ENCODE data around the gene NGF.
A peak's percentile ranks its signal among the peaks of the same experiment; 100 is the strongest.

Gene NGF

DNA sequence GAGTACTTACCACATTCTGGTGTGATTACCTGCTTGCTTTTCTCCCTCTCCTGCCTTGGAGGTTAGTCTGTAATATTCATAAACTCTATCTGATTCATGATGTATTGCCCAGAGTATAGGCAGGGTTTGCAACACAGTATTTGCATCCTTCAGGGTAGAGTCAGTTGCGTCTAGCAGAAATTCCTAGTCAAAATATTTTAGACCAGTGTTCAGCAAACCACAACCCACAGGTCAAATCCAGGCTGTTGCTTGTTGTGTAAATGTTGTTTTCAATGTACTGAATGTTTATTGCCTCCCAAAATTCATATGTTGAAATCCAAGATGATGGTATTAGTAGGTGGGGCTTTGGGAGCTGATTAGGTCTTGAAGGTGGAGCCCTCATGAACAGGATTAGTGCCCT lies 82.9 kb downstream of the NGF start:
- no peak for TF ChIP-seq GATA2 (IDR thresholded peaks at IDR 0.05; ENCODE audit: low read depth, low read length)
- TF ChIP-seq GATA3 (IDR thresholded peaks at IDR 0.05; ENCODE audit: low read depth, low read length), result no peak

DNA sequence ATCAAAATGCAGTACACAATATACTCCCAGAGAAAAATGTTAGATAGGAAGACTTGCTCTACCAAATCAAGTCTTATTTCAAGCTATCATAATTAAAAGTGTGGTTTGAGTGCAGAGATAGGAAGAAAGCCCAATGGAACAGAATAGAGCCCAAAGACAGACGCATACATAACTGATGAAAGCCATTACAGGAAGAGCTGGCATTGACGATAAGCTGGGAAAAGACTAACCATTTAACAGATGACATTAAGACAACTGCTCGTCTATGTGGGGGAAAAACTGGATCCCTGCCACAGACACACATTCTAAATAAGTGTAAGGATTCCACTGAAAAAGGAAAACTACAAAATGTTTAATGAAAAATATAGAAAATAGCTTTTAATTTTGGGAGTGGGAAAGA lies 85.5 kb downstream of the NGF start:
- TF ChIP-seq GATA2 (IDR thresholded peaks at IDR 0.05; ENCODE audit: low read depth, low read length), result peak; percentile 70; the same call in 1 of the 2 replicates
- TF ChIP-seq GATA3 (IDR thresholded peaks at IDR 0.05; ENCODE audit: low read depth, low read length), result peak; percentile 55

DNA sequence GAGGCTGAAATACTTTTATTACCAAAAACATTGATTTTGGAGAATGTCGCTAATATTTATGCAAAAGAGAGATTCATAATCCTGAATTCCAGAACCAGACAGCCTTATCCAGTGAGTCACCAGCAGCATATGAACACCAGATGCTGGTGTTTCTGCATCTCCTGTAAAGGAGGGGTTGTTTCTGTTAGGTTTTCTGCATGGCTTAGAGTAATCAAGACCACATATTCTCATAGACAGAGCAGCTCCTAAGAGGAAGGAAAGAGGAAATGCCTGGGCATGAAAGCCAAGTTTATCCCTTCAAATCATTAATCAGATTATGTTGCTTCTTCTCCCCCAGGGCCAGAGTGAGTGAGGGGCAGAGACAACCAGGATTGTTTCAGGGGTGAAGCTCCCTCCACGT lies 86.2 kb downstream of the NGF start:
- TF ChIP-seq GATA3 (IDR thresholded peaks at IDR 0.05; ENCODE audit: low read depth, low read length) (no peak), GATA2 (IDR thresholded peaks at IDR 0.05; ENCODE audit: low read depth, low read length) (no peak)

DNA sequence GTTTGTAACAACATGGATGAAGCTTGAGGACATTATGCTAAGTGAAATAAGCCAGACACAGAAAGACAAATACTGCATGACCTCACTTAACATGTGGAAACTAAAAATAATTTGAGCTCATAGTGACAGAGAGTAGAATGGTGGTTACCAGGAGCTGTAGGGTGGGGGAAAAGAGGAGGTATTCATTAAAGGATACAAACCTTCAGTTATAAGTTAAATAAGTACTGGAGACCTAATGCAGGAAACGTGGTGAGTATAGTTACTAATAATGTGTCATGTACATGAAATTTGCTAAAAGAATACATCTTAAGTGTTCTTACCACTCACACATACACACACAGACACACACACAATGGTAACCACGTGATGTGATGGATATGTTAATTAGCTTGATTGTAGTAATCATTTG lies 86.7 kb downstream of the NGF start:
- TF ChIP-seq GATA2 (IDR thresholded peaks at IDR 0.05; ENCODE audit: low read depth, low read length) (no peak), GATA3 (IDR thresholded peaks at IDR 0.05; ENCODE audit: low read depth, low read length) (no peak)

DNA sequence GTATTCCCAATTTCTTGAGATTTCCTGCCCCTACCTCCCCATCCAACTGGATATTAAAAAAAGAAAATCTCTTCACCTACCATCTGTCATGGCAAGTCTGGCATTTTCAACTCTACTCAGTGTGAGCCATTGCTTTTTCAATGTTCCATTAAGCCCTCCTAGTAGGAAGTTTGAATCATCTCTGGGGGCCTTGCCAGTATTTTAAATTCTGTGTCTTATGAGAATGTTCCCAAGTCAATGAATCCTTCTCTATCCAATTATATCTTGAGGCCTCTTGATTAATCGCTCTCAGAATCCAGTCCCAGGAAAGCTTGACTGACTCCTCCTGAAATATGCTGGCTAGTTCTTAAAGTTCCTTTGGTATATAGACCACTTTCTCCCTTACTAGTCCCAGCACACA lies 91.5 kb downstream of the NGF start:
- TF ChIP-seq GATA3 (IDR thresholded peaks at IDR 0.05; ENCODE audit: low read depth, low read length), result no peak
- TF ChIP-seq GATA2 (IDR thresholded peaks at IDR 0.05; ENCODE audit: low read depth, low read length), result no peak

DNA sequence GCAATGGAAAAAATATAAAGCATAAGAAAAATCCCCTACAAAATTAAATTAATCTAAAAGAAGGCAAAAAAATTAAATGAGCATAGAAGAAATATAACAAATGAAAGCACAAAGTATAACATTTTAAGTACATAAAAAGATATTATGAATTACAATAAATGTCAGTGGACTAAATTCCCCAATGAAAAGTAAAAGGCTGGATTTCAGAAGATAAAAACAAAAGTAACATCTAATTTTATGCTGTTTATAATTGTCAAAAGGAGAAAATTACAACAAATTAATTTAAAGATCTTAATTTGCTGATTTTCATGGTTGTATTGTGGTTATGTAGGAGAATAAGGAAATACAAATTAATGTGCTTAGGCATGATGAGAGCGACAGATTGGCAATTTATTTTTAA lies 92.8 kb downstream of the NGF start:
- no peak for TF ChIP-seq GATA3 (IDR thresholded peaks at IDR 0.05; ENCODE audit: low read depth, low read length)
- no peak for TF ChIP-seq GATA2 (IDR thresholded peaks at IDR 0.05; ENCODE audit: low read depth, low read length)

DNA sequence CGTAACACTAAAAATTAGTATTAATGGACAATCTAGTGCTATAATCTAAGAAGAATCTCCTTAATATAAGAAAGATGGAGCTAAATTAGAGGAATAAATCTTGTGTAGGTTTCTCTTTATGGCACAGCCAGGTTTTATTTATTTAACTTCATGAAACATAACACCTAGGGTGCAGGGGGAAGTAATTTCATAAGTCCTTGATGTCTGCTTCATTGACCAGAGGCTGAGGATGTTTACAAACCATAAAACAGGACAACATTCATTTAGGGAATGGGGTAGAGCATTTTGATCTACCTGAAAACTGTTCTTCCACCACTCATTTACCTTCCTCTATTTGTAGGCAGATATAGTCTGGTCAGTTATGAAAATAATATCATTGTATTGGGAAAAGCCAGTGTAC lies 95.5 kb downstream of the NGF start:
- TF ChIP-seq GATA3 (IDR thresholded peaks at IDR 0.05; ENCODE audit: low read depth, low read length), result no peak
- TF ChIP-seq GATA2 (IDR thresholded peaks at IDR 0.05; ENCODE audit: low read depth, low read length), result no peak

DNA sequence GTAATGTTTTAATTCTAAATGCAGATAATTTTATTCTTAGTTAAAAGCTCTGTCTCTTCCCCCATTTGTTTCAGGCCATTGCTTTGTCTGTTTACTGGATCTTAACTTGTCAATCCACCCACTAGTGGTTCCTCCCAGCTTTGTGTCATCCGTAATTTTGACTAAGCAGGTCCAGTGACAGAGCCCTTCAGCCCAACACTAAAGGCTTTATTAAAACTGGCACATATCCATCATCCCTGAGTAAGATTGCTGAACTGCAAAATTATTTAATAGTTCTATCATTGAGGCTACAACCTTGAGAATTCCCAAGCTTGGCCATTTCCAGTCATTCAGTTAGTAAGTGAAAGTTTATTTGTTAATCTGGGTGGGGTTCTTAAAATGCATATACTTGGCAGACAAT lies 96.7 kb downstream of the NGF start:
- TF ChIP-seq GATA2 (IDR thresholded peaks at IDR 0.05; ENCODE audit: low read depth, low read length) (no peak), GATA3 (IDR thresholded peaks at IDR 0.05; ENCODE audit: low read depth, low read length) (no peak)

DNA sequence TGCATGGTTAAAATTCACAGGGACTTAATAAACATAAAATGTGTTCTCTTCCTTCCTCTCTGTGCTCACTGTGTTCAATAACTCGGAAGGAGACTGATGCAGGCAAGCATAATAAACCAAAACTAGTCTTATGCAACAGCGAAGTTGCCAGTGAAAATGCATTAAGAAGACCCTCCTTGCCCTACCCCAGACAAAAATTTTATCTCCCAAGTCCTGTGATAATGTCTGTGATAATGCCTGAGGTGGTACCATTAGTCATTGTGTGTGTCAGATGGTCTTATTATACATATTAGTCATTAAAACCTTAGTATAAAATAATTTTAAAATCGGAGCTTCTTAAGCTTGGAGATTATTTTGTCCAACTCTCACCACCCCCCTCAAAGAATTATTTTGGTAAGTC lies 97.8 kb downstream of the NGF start:
- TF ChIP-seq GATA2 (IDR thresholded peaks at IDR 0.05; ENCODE audit: low read depth, low read length) (no peak), GATA3 (IDR thresholded peaks at IDR 0.05; ENCODE audit: low read depth, low read length) (no peak)

DNA sequence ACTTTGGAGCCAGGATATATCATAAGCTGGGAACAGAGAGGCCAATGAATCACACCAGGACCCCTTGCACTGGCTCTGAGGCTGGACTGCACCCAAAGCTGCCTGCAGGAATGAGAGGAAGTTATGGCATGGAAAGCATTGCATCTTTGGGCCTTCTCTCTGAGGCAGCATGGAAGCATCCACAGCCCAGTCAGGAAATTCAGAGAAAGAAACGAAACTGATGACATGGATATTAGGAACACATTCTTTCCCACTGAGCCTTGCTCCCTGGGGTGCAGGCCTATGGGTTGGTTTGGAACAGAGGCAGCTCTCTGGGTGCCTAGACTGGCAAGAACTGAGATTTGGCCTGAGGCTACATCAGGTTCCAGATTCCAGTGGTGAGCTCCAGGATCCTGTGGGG lies 98.6 kb downstream of the NGF start:
- no peak for TF ChIP-seq GATA2 (IDR thresholded peaks at IDR 0.05; ENCODE audit: low read depth, low read length)
- no peak for TF ChIP-seq GATA3 (IDR thresholded peaks at IDR 0.05; ENCODE audit: low read depth, low read length)

DNA sequence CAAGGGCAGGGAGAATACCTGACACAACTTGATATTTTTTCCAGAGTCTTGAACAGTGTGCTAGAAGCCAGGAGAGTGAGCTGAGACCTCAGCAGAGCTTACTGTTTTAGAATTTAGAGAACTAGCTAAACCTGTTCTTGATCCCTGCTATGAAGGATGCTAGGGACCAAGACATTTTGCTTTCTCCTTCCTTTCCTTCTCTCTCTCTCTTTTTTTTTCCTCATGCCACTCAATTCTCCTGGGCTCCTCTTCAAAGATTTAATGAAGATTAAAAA lies 99.0 kb downstream of the NGF start:
- TF ChIP-seq GATA3 (IDR thresholded peaks at IDR 0.05; ENCODE audit: low read depth, low read length) (no peak), GATA2 (IDR thresholded peaks at IDR 0.05; ENCODE audit: low read depth, low read length) (no peak)

DNA sequence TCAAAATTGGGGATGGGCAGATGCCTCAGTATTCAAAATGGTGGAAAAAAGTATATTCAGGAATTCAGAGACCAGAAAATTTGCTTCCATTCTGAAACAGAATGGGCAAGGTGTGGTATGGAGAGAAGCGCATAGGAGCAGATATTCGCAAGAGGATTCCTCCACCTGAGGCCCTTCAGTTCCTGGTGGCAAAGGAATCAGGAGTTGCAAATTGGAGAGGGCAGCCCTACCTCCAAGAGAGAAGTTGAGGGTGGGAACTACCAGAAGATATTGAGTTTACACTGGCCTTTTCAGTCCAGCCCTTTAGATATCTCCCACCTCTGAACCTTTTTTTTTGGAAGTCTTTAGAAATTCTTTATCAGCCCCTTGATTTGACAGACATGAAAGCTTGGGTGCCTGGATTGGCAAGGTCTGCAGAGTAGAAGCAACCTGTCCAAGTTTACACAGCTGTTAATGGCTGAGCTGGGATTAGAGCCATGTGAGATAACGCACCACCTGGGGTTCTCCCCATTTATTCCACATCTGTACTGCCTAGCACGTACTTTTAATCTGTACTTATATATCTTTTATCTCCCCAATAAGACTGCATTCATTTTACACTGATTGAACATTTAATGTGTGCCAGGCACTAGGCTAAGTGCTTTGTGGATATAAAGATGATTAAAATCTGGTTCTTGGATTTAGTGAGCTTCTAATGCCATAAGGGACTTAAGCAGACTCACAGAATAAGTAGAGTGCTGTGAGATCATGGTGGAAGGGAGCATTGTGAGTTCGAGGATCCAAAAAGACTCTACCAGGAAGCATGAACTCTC lies 99.5 kb downstream of the NGF start:
- TF ChIP-seq GATA2 (IDR thresholded peaks at IDR 0.05; ENCODE audit: low read depth, low read length) (peak; percentile 30; the same call in 1 of the 2 replicates), GATA3 (IDR thresholded peaks at IDR 0.05; ENCODE audit: low read depth, low read length) (no peak)

DNA sequence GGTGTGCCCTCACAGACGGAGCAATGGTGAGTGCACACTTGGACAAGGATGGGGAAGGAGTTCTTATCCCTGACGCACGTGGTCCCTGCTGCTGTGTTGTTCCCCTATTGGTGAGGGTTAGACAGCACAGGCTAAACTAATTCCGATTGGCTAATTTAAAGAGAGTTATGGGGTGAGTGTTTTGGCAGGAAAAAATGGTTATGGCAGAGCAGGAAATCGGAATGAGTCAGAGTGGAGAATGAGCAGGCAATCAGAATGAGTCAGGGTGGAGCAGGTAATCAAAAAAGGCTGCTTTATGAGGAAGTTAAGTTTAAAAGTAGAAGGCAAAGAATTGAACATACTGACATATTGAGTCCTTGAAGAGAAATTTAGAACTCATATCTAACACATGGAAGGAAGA lies 100.5 kb downstream of the NGF start:
- no peak for TF ChIP-seq GATA2 (IDR thresholded peaks at IDR 0.05; ENCODE audit: low read depth, low read length)
- TF ChIP-seq GATA3 (IDR thresholded peaks at IDR 0.05; ENCODE audit: low read depth, low read length), result no peak

DNA sequence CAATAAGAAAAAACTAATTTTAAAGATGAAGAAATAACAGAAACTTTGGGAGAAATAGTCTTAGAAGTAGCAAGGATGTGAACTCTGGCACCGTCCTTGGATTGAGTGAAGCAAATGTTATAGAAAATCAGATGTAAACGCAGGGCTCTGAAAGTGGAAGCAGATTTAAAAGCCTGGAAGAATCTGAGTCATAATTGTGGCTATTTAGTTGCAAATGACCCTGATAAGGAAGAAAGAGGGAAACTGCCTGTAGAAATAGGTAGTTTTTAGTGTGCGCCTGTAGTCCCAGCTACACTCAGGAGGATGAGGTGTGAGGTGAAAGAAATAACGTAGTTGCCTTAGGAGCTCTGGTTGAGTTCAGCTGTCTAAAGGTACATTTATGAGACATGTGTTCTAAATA lies 101.0 kb downstream of the NGF start:
- TF ChIP-seq GATA2 (IDR thresholded peaks at IDR 0.05; ENCODE audit: low read depth, low read length), result no peak
- TF ChIP-seq GATA3 (IDR thresholded peaks at IDR 0.05; ENCODE audit: low read depth, low read length), result no peak
